ENCODE results near the gene ACAD10.
"Not testable (repeated sequence)": the region's sequence is repeated elsewhere in the genome, so short reads cannot be mapped to it uniquely, and the experiment has no call there.

The ACAD10 gene

DNA sequence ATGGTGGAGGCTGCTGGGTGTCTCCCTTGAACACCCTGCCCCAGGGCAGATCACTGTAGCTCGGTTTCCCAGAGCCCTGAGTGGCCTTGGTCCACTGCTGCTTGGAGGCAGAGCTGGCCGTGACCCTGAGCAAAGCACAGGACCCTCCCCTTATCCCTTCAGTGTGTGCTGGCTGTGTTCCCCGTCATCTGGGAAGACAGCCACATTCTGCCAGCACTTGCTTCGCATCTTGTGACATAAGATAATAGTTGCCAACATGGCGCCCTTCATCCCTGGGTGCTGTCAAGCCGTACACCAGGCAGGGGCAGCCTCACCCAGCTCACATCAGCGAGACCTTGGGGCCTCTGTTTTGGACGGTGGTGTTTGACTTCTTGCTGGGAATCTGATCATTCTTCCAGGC is 68.8 kb downstream of the ACAD10 start:
- no peak for DNase-seq

DNA sequence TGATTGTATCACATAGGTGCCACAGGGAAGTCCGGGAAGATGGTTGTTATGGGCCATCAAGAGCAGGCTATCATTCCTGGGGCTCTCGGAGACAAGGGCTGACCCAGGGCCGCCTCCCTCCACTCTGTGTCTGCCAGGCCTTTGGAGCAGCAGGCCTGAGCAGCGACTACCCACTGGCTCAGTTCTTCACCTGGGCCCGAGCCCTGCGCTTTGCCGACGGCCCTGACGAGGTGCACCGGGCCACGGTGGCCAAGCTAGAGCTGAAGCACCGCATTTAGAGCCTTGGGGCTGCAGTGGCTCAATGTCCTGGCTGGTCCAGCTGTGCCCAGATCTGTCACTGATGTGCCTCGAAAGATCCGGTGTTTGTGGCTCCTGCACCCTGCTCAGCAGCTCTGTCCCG is 70.3 kb downstream of the ACAD10 start:
- no peak for DNase-seq

DNA sequence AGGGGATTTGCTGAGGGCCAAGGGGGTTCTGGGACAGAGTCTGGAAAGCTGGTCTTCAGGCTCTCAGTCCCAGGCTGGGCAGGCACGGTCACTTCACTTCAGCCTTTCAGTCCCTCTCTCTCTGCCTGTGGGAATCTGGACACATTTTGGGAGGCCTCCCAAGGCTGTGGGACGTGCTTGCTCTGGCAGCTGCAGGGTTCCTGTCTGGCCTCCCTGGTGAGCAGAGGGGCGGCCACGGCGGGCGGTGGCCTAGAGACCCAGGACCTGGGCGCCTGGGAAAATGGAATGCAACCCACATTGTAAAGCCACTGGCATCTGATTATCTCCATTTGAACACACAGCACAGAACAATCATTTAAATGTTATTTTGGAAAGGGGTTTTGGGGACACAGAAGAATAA is 70.8 kb downstream of the ACAD10 start:
- DNase-seq, result no peak

DNA sequence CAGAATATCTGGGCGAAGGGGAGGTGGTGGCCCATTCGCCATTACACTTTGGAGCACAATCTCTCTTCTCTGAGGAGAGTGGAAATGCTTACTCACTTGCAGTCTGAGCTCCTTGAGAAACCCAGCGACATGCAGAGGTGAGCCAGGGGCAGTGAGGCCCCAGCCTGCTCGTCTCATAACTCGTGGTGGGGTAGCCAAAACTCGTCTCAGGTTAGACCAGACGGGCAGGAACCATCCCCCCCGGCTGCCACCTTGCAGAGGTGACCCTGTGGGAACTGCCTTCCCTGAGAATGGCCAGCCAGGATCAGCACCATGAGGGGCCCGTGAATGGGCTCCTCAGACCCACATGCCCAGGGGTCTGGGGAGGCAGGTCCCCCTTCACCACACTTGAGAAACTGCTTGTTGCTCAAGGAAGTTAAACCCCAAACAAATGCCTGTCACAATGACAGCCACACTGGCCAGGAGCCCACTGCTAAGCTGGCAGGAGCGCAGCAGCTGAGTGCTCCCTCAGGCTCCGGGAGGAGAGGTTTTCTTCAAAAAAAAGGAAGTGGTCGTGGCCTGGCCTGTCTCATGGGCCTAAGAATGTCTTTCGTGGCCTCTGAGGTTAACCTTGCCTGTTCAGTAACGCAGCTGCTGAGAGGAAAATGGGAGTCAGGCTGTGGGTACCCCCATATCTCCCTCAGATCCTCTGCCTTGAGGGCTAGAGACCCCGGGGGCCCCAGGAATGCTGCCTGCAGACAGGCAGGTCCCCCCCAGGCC is 71.7 kb downstream of the ACAD10 start:
- DNase-seq, result no peak

DNA sequence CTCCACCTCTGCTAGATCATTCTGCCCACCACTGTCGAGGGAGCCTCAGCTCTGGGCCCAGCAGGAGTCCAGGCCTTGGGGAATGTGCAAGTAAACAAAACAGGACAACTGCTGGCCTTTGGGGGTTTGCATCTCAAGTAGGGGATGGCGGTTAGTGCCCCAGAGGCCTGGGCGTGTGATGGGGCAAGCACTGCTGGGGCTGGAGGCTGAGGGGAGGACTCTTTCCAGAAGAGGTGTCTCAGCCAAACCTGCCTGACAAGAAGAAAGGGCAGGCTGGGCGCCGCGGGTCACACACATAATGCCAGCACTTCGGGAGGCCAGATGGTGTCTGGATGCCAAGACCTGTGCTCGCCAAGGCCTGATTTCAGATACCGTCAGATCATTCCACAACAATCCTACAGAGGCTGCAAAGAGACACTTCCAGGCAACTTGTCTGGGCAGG is 72.3 kb downstream of the ACAD10 start:
- no peak for DNase-seq

DNA sequence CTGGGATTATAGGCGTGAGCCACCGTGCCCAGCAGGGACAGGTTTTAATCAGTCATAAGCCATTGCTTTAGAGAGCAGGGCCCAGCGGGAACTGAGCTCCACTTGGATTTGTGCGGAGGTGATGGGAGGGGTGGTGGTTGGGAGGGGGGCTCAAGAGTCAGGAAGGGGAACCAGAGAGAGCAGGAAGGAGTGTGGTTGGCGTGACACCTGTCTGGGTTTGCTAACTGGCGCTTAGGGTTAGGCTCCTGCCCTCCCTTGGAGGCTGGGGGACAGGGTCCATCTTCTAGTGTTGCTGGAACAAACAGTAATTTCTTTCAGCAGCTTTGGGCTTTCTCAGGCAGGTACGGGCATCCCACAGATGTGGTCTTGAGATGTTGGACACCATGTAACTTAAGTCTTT is 73.4 kb downstream of the ACAD10 start:
- DNase-seq, result no peak

DNA sequence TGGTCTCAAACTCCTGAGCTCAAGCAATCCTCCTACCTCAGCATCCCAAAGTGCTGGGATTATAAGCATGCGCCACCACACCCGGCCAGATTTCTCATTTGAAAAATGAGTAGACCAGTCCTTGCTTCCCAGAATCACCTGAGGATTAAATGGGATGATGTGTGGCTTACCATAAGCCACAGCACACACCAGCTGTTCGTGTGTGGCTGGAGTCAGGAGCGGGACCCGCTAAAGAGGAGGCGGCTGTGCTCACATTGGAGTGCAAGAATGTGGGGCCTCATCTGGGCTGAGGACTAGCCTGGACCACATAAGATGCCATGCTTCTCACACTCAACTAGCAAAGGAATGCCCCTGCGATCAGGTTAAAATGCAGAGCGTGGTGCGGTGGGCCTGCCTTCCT is 74.1 kb downstream of the ACAD10 start:
- no peak for DNase-seq

DNA sequence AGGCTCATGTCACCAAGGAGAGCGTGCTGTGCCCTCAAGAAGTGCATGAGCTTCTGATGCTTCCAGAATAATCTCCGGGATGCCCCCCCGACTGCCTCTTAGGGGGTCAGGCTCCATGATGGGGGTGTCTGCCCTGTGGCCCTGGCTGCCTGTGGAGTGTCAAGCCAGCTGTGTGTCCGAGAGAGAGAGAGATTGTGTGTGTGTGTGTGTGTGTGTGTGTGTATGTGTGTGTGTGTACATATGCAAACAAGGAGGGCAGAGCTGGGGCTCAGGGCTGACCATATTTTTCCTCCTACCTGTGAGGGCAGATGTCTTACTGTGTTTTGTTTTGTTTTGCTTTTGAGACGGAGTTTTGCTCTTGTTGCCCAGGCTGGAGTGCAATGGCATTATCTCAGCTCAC is 75.2 kb downstream of the ACAD10 start:
- DNase-seq, result no peak

DNA sequence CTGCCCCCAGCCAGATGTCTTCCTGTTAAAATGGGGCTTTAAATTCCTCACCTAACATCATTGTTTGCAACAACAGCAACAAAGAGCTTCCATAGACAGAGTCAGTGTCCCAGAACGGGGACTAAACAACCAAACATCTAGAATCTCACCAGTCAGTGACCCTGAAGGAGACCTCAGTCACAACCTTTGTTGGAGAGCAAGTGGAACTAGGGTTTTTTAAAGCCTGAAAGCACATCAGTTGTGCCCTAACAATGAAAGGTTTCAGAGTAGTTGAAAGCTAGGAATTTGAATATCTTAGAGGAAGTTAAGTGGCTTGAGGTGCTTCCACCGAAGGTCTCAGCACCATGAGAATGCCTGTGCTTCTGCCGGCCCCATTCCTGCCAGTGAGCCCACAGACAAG is 75.9 kb downstream of the ACAD10 start:
- DNase-seq, result no peak

DNA sequence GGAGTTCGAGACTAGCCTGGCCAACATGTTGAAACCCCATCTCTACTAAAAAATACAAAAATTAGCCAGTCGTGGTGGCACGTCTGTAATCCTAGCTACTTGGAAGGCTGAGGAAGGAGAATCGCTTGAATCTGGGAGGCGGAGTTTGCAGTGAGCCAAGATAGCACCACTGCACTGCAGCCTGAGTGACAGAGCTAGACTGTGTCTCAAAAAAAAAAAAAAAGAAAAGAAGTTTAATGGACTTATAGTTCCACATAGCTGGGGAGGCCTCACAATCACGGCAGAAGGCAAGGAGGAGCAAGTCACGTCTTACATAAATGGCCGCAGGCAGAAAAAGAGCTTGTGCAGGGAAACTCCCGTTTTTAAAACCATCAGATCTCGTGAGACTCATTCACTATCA is 77.7 kb downstream of the ACAD10 start:
- DNase-seq, result not testable (repeated sequence)

DNA sequence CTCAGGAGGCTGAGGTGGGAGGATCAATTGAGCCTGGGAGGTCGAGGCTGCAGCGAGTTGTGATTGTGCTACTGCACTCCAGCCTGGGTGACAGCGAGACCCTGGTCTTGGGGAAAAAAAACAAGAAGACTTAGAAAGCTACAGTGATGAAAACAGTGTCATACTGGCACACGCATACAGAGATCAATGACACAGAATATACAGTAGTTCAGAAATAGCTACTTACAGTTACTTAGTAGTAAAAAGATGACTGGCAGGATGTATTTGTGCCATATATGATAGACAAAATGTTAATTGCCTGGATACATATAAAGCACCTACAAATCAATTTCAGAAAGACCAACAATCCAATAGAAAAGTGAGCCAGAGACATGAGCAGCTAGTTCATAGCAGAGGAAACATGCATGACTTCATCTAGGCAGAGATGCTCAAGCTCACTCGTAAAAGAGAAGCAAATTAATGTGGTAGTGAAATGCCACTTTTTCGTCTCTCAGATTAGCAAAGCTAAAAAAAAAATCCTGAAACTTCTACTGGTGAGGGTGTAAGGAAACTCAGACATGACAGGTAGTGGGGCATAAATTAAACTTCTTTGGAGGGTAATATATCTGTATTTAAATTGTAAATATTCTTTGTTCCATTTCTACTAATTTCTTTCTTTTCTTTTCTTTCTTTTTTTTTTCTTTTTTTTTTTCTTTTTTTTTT is 78.4 kb downstream of the ACAD10 start:
- DNase-seq, result no peak

DNA sequence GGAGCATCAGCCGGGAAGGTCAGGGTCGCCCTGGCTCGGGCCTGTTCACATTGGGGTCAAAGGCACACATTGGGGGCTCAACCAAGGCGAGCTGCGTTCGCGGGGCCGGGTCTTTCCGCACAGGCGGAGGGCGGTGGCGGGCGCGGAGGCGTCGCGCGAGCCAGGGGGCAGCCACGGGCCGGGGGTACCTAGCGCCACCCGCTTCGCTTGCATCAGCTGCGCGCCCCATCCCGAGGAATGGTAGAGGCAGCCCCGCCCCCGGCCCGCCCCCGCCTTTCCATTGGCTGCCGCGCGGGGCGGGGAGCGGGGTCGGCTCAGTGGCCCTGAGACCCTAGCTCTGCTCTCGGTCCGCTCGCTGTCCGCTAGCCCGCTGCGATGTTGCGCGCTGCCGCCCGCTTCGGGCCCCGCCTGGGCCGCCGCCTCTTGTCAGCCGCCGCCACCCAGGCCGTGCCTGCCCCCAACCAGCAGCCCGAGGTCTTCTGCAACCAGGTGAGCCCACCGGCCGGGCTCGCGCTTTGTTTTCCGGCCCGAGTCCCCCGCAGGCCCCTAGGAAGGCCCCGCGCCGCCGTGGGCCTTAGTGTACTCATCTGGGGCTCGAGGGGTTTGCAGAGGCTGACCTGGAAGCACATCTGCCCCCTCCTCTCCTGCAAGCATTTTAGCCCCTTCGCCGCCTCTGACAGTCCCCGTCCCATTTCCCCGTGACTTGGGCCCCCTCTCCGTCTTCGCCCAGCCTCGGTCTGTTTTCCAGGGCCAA is 80.9 kb downstream of the ACAD10 start, which contains the start of gene ALDH2:
Gene ALDH2, plus strand, starts transcription at position 326 of the 754 bp plus-strand sequence. Its CDS starts 50 bp downstream, at position 376.
- DNase-seq, result peak; percentile 9

DNA sequence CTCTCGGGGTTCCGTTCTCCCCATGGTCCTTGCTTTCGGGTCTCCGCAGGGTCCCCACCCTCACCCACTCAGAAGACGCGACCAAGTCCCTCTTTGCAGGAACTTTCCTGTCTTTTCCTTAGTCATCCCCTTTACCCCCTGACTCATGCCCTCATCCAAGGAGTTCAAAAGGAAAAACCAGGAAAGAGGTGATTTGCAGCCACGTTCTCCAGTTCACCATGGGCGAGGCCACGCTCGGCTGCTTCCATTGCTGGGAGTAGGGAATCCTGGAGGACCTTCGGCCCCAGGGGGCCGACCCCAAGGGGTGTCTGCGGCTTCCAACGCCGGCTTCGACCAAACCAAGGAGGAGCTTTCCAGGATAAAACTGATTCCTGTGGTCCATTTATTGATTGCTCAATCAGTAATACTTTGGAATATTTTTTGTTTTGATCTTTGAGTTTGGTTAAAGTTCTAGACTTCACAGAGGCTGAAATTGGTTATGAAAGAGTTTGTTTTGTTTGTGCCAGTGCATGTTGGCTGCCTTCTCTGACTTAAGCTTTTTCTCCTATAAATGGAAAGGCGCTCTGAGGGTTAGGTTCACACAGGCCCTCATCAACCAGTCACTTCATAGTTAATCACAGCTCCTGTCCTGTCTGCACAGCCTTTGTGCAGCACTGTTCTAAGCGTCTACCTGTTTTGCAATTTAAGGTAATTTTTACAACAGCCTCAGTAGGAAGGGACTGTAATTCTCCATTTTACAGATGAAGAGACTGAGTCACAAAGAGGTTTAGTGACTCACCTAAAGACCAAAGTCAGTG is 81.7 kb downstream of the ACAD10 start:
- no peak for DNase-seq

DNA sequence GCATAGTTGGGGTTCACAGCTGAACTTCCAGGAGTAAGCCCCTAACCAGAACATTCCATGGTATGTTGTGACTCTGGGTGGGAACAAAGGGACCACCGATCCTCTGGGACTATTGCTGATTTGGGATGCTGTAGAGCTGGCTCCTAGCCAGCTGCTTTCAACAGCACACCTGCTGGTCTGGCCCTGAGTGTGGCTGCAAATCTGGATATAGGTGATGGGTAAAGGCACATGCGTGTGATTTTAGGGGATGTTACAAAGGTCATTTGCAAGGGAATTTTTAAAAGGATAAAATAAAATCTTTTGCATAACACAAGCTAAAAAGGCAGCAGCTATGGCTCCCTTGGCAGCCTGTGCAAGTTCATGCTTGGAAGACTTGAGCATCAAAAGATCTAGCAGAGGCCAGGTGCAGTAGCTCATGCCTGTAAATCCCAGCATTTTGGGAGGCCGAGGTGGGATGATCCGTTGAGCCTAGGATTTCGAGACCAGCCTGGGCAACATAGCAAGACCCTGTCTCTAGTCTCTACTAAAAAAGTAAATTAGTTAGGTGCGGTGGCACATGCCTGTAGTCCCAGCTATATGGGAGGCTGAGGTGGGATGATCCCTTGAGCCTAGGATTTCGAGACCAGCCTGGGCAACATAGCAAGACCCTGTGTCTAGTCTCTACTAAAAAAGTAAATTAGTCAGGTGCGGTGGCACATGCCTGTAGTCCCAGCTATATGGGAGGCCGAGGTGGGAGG is 82.5 kb downstream of the ACAD10 start:
- no peak for DNase-seq

DNA sequence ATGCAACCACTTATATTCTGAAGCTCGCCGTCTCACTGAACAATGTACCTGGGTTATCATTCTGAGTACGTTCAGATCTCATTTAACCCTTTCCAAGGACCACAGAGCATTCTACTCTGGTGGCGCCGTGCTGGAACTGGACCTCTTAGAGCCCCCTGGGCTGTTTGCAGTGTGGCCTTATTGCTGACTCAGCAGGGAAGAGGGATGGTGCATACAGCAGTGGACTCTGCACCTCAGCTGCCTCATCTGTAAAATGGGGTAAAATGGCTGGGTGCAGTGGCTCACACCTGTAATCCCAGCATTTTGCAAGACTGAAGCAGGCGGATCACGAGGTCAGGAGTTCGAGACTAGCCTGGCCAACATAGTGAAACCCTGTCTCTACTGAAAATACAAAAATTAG is 83.7 kb downstream of the ACAD10 start:
- DNase-seq, result no peak

DNA sequence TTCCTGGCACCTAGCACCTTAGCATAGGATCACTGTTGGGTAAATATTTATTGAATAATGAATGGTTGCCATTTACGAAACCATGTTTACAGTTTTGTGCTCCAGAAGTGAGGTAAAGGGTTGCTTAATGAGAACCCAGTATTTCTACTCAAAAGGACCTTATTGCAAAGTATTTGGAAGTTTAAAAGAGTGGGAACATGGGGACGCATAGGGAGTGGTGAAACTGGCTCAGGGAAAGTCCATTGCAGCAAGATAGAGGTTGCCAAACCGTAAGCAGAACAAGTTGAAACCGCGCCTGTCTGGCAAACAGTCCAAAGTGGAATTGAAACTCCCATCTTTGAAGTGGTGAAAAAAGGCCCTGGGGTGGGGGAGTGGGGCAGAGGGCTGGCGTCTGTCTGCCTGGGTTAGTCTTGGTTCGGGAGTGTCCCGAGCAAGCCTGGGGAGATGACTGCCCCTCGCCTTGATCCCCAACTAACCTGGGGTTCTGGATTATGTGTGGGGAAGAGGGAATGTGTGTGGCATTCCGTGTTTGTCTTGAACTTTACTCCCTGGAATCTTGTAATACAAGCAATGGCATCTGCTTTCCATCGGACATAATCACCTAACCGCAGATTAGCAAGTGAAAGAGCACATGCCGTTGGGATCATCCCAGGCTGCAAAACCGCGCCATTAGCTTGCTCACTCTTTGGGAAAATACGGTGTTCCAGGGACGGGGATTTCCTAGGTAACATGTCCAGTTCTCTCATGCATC is 88.1 kb downstream of the ACAD10 start:
- no peak for DNase-seq

DNA sequence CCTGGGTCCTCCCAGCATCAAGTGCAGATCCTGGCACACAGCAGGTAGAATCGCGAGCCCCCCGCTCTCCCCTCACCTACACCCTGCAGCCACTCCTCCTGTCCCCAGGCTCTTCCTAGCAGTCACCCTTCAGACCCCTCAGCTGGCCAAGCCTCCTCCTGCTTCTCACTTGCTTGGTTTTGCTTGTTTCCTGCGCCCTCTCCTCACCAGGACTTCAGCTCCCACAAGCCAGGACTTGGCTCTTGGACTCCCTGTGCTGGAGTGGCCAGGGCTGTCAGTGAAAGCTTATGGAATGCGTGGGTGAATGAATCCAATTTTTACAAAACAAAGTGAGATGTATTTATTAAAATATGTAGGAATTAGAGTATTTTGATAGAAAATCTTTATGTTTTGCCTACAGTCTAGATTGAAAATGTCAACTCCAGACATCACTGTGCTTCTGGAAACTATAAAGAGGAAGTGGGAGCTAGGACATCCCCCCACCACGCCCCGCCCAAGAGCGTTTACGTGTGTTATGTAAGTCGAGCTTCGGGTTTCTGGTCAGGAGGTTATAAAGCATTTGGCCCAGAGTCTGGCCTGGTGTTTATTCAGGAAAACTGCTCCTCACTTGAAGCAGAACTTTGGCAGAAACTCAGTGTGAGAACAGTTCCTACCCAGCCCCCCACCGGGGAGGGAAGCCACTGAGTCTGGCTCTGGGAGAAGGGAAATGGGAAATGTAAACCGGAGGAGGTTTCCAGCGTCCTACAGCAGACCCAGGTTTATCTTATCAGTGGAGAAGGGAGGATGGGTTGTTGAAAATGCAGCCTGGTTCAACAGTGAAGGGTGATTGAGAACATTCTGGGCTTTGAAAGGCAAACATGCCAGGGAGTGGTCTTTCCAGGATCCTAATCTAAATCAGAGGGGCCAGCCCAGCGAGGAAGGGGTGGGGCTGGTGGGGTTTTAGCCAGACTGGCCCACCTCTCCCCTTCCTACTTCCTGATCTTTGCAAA is 89.6 kb downstream of the ACAD10 start:
- DNase-seq, result no peak

DNA sequence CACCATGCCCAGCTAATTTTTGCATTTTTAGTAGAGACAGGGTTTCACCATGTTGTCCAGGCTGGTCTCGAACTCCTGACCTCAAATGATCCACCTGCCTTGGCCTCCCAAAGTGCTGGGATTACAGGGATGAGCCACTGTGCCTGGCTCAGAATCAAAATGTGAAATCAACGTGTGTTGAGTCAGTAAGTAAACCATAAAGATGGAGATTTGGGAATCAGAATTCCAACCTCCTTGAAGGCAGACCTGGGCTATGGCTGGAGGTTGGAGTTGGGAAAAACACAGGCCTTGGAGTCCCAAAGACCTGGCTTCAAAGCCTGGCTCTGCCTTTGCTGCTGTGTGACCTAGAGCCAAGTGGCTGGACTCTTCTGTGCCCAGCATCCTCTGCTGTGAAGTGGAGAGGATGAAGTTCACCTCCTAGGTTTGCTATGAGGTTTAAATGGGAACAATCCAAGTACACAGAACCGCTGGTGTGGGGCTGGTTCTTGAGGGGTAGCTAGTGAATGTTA is 91.0 kb downstream of the ACAD10 start:
- DNase-seq, result no peak

DNA sequence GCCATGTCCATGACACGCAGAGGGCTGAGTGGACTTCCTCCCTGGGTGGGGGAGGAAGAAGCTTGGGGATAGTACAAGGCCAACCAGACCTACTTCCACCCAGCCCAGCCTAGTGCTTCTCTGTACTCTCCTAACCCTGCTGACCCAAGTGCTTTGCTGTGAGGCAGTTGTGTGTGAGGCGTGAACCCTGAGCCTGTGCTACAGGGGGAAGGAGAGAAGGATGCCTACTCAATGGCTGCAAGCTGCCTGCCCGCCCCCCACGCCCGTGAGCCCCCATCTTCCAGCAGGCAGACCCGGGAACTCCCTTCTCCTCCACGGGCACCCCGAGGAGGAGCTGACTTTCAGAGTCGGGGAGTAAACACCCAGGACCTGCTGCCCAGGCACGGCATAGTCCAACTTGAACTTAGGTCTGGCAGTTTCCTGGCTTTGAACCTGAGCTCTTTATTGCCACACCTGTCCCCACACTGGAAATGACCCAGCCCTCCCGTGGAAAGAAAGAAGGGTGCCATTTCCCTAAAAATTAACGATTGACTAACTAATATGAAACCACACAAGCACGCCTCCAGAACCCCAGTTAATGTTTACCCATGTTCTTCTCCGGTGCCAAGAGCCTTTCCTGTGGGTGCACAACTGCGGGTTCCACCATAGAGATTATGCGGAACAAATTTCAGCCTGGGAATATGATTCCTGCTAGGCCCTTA is 91.6 kb downstream of the ACAD10 start:
- DNase-seq, result no peak

All from stimulated activated CD4-positive, alpha-beta T cell treated with anti-CD3 and anti-CD28 coated beads, Interleukin-4, amount 100 ng/mL, for 24 hours (primary cell).